CD4-positive, CD25-positive, alpha-beta regulatory T cell (primary cell): Measurements from ENCODE around the gene CD109. TPM values are rescaled to one million over a fixed set of nuclear protein-coding genes. Genes with fewer than 3 reads are reported as not detected.

Experiments used
- ATAC-seq, 2 donors: fragments of 150-1000 bp; cut with Tn5 transposase; one replicate each; pipeline ENCODE4 v1.10.0; 2021; ENCODE audit warnings: low read depth in 2 of 2, moderate number of reproducible peaks in 2 of 2, moderate library complexity in 1 of 2
- DNase-seq, 3 donors: peaks; one replicate each; pipeline versions ENCODE4 v3.0.0 to v3.0.0-alpha.2; 2012 to 2022; ENCODE audit warnings: mixed read lengths in 1 of 3
- H3K27ac ChIP-seq: one replicate; pipeline ENCODE4 v1.7.0; 2013; ENCODE audit warnings: mild to moderate bottlenecking, low read length; ENCODE audit not compliant: insufficient read depth, poor library complexity, severe bottlenecking
- H3K27me3 ChIP-seq: one replicate; pipeline ENCODE4 v1.7.0; 2013; ENCODE audit warnings: low read length; ENCODE audit not compliant: control insufficient read depth, insufficient read depth
- H3K36me3 ChIP-seq: one replicate; pipeline ENCODE4 v1.7.0; 2013; ENCODE audit warnings: mild to moderate bottlenecking, low read length, moderate library complexity; ENCODE audit not compliant: control insufficient read depth, insufficient read depth
- H3K4me1 ChIP-seq: 2 replicates; pipeline ENCODE4 v1.7.0; 2013; ENCODE audit warnings: mild to moderate bottlenecking, low read length; ENCODE audit not compliant: insufficient read depth, control insufficient read depth, poor library complexity, severe bottlenecking
- H3K4me3 ChIP-seq: one replicate; pipeline ENCODE4 v1.7.0; 2013; ENCODE audit warnings: low read depth, mild to moderate bottlenecking, low read length, moderate library complexity
- H3K9me3 ChIP-seq, 2 experiments: 1 replicate in 1 of 2; 2 replicates in 1 of 2; pipeline ENCODE4 v1.7.0; 2013; ENCODE audit warnings: low read length in 2 of 2, mild to moderate bottlenecking in 1 of 2, moderate library complexity in 1 of 2; ENCODE audit not compliant: control insufficient read depth in 2 of 2
- H3K27ac Mint-ChIP-seq, 3 donors: one replicate each; pipeline ENCODE4 v1.8.0; 2020 to 2022; ENCODE audit warnings: mild to moderate bottlenecking in 3 of 3, mixed read lengths in 3 of 3, moderate library complexity in 2 of 3
- H3K27me3 Mint-ChIP-seq: one replicate; pipeline ENCODE4 v1.8.0; 2022; ENCODE audit warnings: mild to moderate bottlenecking, mixed read lengths
- H3K36me3 Mint-ChIP-seq: one replicate; pipeline ENCODE4 v1.8.0; 2020; ENCODE audit warnings: mixed read lengths
- H3K4me1 Mint-ChIP-seq, 4 donors: one replicate each; pipeline ENCODE4 v1.8.0; 2020 to 2022; ENCODE audit warnings: mixed read lengths in 4 of 4, mild to moderate bottlenecking in 1 of 4
- H3K4me3 Mint-ChIP-seq, 4 donors: one replicate each; pipeline ENCODE4 v1.8.0; 2020 to 2022; ENCODE audit warnings: mild to moderate bottlenecking in 4 of 4, mixed read lengths in 4 of 4, moderate library complexity in 3 of 4
- H3K9me3 Mint-ChIP-seq, 7 donors: one replicate each; pipeline ENCODE4 v1.8.0; 2020 to 2022; ENCODE audit warnings: mixed read lengths in 7 of 7, mild to moderate bottlenecking in 3 of 7, moderate library complexity in 2 of 7
- polyA plus RNA-seq, 4 donors: library from polyadenylated mRNA; unstranded; fragments of 300-500 nt; fragmentation: Illumina TruSeq; gene quantifications; one replicate each; pipeline ENCODE4 v1.2.3, GENCODE V29; 2021
- total RNA-seq: library from RNA; stranded (reverse); gene quantifications from one replicate; pipeline ENCODE4 v1.2.3, GENCODE V29; 2022

Gene CD109
- total RNA-seq = 1.3 TPM
- polyA plus RNA-seq = under 1 TPM; 0.02 to 0.32 (median 0.06) TPM

GRCh38 chr6:73695619-73696421 is at the start of gene CD109:
CD109 (plus strand) TSS chr6:73696203; CDS start chr6:73696216, 13 bp downstream.
- no peaks in the 10 kb centered on the region for H3K36me3 ChIP-seq
- H3K27me3 Mint-ChIP-seq = peaks cover 34% of the 10 kb centered on the region
- peak; percentile 48 to 54 for ATAC-seq
- H3K27me3 ChIP-seq = peaks cover 19% of the 10 kb centered on the region
- H3K9me3 Mint-ChIP-seq = no peaks in the 10 kb centered on the region
- peaks cover 0 to 12% (median 6%) of the 10 kb centered on the region in 4 donors for H3K4me1 Mint-ChIP-seq
- peak in 2 of 3 donors; percentile 10 to 76 for DNase-seq
- H3K27ac ChIP-seq = no peak within 1 kb of the TSS
- H3K9me3 ChIP-seq = no peaks in the 10 kb centered on the region
- H3K4me3 ChIP-seq = peak within 1 kb of the TSS; percentile 53
- no peaks in the 10 kb centered on the region for H3K36me3 Mint-ChIP-seq
- H3K4me1 ChIP-seq = peaks cover 16% of the 10 kb centered on the region
- peak within 1 kb of the TSS; percentile 74 to 86 (median 78) for H3K4me3 Mint-ChIP-seq
- H3K27ac Mint-ChIP-seq = peak within 1 kb of the TSS in 1 of 3 donors; percentile 49

- Mint-ChIP-seq H3K4me3 (peak overlapping the region in 1 of 4 donors; percentile 46), H3K27ac (no peak overlapping the region), H3K9me3 (no peaks in the 10 kb centered on the region), H3K36me3 (peaks cover 12% of the 10 kb centered on the region), H3K27me3 (no peaks in the 10 kb centered on the region), H3K4me1 (peaks cover 33 to 45% (median 41%) of the 10 kb centered on the region in 4 donors)
- ATAC-seq (no peak), DNase-seq (no peak)
- peaks cover 14% of the 10 kb centered on the region for H3K36me3 ChIP-seq
- no peak overlapping the region for H3K4me3 ChIP-seq
- no peak overlapping the region for H3K27ac ChIP-seq
- peaks cover 15% of the 10 kb centered on the region for H3K4me1 ChIP-seq
- H3K9me3 ChIP-seq = no peaks in the 10 kb centered on the region
- no peaks in the 10 kb centered on the region for H3K27me3 ChIP-seq
Observed at GRCh38 chr6:73648166-73648565, 47.8 kb upstream of the CD109 start.

- H3K27me3 Mint-ChIP-seq = no peaks in the 10 kb centered on the region
- DNase-seq (no peak), ATAC-seq (no peak)
- peaks cover 36 to 56% (median 46%) of the 10 kb centered on the region in 4 donors for H3K4me1 Mint-ChIP-seq
- H3K4me3 ChIP-seq = no peak overlapping the region
- H3K27me3 ChIP-seq = no peaks in the 10 kb centered on the region
- no peak overlapping the region for H3K27ac Mint-ChIP-seq
- no peak overlapping the region for H3K4me3 Mint-ChIP-seq
- no peaks in the 10 kb centered on the region for H3K9me3 Mint-ChIP-seq
- H3K4me1 ChIP-seq = peaks cover 20% of the 10 kb centered on the region
- H3K36me3 Mint-ChIP-seq = peaks cover 12% of the 10 kb centered on the region
- no peak overlapping the region for H3K27ac ChIP-seq
- no peaks in the 10 kb centered on the region for H3K9me3 ChIP-seq
- H3K36me3 ChIP-seq = peaks cover 10% of the 10 kb centered on the region
Observed at GRCh38 chr6:73649783-73650182, 46.2 kb upstream of the CD109 start.

- Histone ChIP-seq H3K4me3 (peak overlapping the region; percentile 95), H3K9me3 (no peaks in the 10 kb centered on the region), H3K27ac (peak overlapping the region; percentile 97), H3K27me3 (no peaks in the 10 kb centered on the region), H3K36me3 (peaks cover 10% of the 10 kb centered on the region), H3K4me1 (peaks cover 20% of the 10 kb centered on the region)
- H3K27me3 Mint-ChIP-seq = no peaks in the 10 kb centered on the region
- DNase-seq = peak; percentile 59 to 89 (median 77)
- peaks cover 5% of the 10 kb centered on the region for H3K36me3 Mint-ChIP-seq
- peak; percentile 64 to 65 for ATAC-seq
- H3K4me1 Mint-ChIP-seq = peaks cover 28 to 48% (median 36%) of the 10 kb centered on the region in 4 donors
- H3K9me3 Mint-ChIP-seq = no peaks in the 10 kb centered on the region
- H3K4me3 Mint-ChIP-seq = peak overlapping the region; percentile 94 to 100 (median 98)
- H3K27ac Mint-ChIP-seq = peak overlapping the region; percentile 85 to 99 (median 97)
Observed at GRCh38 chr6:73652637-73653570, 43.1 kb upstream of the CD109 start.

GRCh38 chr6:73653571-73654424 is 42.2 kb upstream of the CD109 start, which contains the start of gene SLC17A5:
SLC17A5 (minus strand) TSS chr6:73653992; CDS start chr6:73653886, 106 bp downstream.
- DNase-seq (peak; percentile 79 to 92 (median 90)), ATAC-seq (peak; percentile 89 to 91)
- Mint-ChIP-seq H3K9me3 (no peaks in the 10 kb centered on the region), H3K27ac (peak within 1 kb of the TSS; percentile 91 to 99 (median 97)), H3K36me3 (peaks cover 5% of the 10 kb centered on the region), H3K27me3 (no peaks in the 10 kb centered on the region), H3K4me3 (peak within 1 kb of the TSS; percentile 99 to 100 (median 100)), H3K4me1 (peaks cover 24 to 48% (median 34%) of the 10 kb centered on the region in 4 donors)
- H3K27ac ChIP-seq = peak within 1 kb of the TSS; percentile 97
- H3K27me3 ChIP-seq = no peaks in the 10 kb centered on the region
- no peaks in the 10 kb centered on the region for H3K9me3 ChIP-seq
- H3K4me1 ChIP-seq = peaks cover 20% of the 10 kb centered on the region
- peak within 1 kb of the TSS; percentile 95 for H3K4me3 ChIP-seq
- H3K36me3 ChIP-seq = peaks cover 7% of the 10 kb centered on the region

- Mint-ChIP-seq H3K4me1 (peaks cover 24 to 48% (median 32%) of the 10 kb centered on the region in 4 donors), H3K36me3 (no peaks in the 10 kb centered on the region), H3K27me3 (no peaks in the 10 kb centered on the region), H3K27ac (peak overlapping the region; percentile 78 to 94 (median 91)), H3K9me3 (no peaks in the 10 kb centered on the region), H3K4me3 (peak overlapping the region; percentile 69 to 100 (median 86))
- Histone ChIP-seq H3K27me3 (no peaks in the 10 kb centered on the region), H3K9me3 (no peaks in the 10 kb centered on the region), H3K4me3 (peak overlapping the region; percentile 94), H3K4me1 (peaks cover 20% of the 10 kb centered on the region), H3K36me3 (no peaks in the 10 kb centered on the region), H3K27ac (no peak overlapping the region)
- ATAC-seq (no peak), DNase-seq (no peak)
Observed at GRCh38 chr6:73655341-73655917, 40.6 kb upstream of the CD109 start.
